ENCODE results near the gene HEATR9. TPM values are rescaled to one million over a fixed set of nuclear protein-coding genes. Genes with fewer than 3 reads are reported as not detected.

Gene HEATR9
- polyA plus RNA-seq, 1 of the 3 experiments (the other 2 are of a cell fraction) = not detected

DNA sequence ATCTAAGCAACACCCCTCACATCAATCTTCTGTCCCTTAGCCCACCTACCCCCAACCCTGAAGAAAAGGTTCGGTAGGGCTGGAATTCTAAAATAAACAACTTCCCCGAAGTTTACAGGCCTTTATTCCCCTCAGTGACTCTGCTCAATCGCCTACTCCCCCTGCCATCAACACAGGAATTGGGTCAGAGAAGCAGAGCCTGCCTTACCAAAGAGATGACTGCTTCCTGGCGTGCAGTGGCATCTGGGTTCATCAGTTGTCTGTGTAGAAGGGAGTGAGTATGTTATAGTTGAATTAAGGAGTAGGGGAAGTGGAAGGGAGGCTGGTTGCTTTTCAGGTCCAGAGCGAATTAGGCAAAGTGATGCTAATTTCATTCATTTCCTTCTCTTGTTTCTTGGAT, 12.7 kb downstream of the HEATR9 start:
- TF ChIP-seq FOXJ3 (CRISPR knock-in tag; IDR thresholded peaks at IDR 0.05) (no peak), YY1 (IDR thresholded peaks at IDR 0.05; ENCODE audit: low read depth) (no peak), NFIC (IDR thresholded peaks at IDR 0.05; ENCODE audit: borderline replicate concordance) (no peak), TEAD4 (IDR thresholded peaks at IDR 0.05; ENCODE audit: borderline replicate concordance, insufficient read depth) (no peak), GATA2 (CRISPR knock-in tag; IDR thresholded peaks at IDR 0.05) (no peak), RAD21 (IDR thresholded peaks at IDR 0.05; ENCODE audit: low read length) (no peak), RCOR1 (IDR thresholded peaks at IDR 0.05; ENCODE audit: low read length) (no peak), SMC3 (IDR thresholded peaks at IDR 0.05; ENCODE audit: low read depth, low read length) (no peak), SIN3A (IDR thresholded peaks at IDR 0.05; ENCODE audit: borderline replicate concordance, low read depth, low read length) (no peak), ELF1 (IDR thresholded peaks at IDR 0.05) (no peak), MXI1 (IDR thresholded peaks at IDR 0.05; ENCODE audit: low read depth, low read length) (no peak), GABPA (IDR thresholded peaks at IDR 0.05; ENCODE audit: low read depth) (no peak), CHD2 (IDR thresholded peaks at IDR 0.05; ENCODE audit: low read length, partially characterized antibody) (no peak), EP300 (IDR thresholded peaks at IDR 0.05; ENCODE audit: borderline replicate concordance in 1 of 2, low read depth in 1 of 2, low read length in 1 of 2) (no peak), ZBTB33 (IDR thresholded peaks at IDR 0.05; ENCODE audit: borderline replicate concordance, low read depth) (no peak), EZH2phosphoT487 (IDR thresholded peaks at IDR 0.05; ENCODE audit: borderline replicate concordance, low read depth) (no peak), TAF1 (IDR thresholded peaks at IDR 0.05; ENCODE audit: borderline replicate concordance, low read depth, low read length) (no peak), RXRA (IDR thresholded peaks at IDR 0.05; ENCODE audit: borderline replicate concordance, low read depth) (no peak), CTCF (IDR thresholded peaks at IDR 0.05) (no peak)
- TF ChIP-seq, protein P1, sequence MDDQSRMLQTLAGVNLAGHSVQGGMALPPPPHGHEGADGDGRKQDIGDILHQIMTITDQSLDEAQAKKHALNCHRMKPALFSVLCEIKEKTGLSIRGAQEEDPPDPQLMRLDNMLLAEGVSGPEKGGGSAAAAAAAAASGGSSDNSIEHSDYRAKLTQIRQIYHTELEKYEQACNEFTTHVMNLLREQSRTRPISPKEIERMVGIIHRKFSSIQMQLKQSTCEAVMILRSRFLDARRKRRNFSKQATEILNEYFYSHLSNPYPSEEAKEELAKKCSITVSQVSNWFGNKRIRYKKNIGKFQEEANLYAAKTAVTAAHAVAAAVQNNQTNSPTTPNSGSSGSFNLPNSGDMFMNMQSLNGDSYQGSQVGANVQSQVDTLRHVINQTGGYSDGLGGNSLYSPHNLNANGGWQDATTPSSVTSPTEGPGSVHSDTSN (IDR thresholded peaks at IDR 0.05) = no peak
- Histone ChIP-seq H3K9ac (no peak overlapping the region), H3K9me3 (no peaks in the 10 kb centered on the region), H3K27me3 (ENCODE audit: insufficient read depth) (no peaks in the 10 kb centered on the region), H3K4me2 (no peak overlapping the region), H3F3A (replicated peaks; ENCODE audit: insufficient read depth) (no peaks in the 10 kb centered on the region), H3K27ac (ENCODE audit: low read depth in 2 of 2, low read length in 1 of 2) (no peak overlapping the region), H3K4me3 (ENCODE audit: low read depth in 2 of 2, low read length in 1 of 2) (no peak overlapping the region), H3K36me3 (replicated peaks in 1 of 2; ENCODE audit: control insufficient read depth in 1 of 2, insufficient read depth in 2 of 2, low read length in 1 of 2) (peaks cover 3 to 8% of the 10 kb centered on the region in 2 experiments), H3K4me1 (ENCODE audit: control insufficient read depth in 1 of 2, insufficient read depth in 2 of 2, low read depth in 1 of 2, low read length in 1 of 2) (no peaks in the 10 kb centered on the region), H2AFZ (ENCODE audit: low read depth) (no peak overlapping the region), H3K79me2 (ENCODE audit: insufficient read depth) (no peaks in the 10 kb centered on the region), H4K20me1 (ENCODE audit: insufficient read depth) (no peaks in the 10 kb centered on the region), H3K9me2 (no peaks in the 10 kb centered on the region)
- DNase-seq = no peak
- CTCF ChIA-PET = interaction anchor here (2.1 to 4.3 kb wide), 2 partner anchors 7 to 92 kb away, joined by 8 to 26 read pairs; no protein-coding TSS in a partner anchor
- POLR2A ChIA-PET = no interaction called here
- 92% methylated on average over 5 of the region's 5 CpGs for WGBS (ENCODE audit: low lambda C conversion rate)
